GM06990 (cell line): ENCODE data around the gene SELENBP1.

ENCODE experiments used
- DNase-seq: peaks from one replicate; pipeline ENCODE4 v3.0.0-alpha.2; 2011; ENCODE audit not compliant: insufficient read length; ENCODE audit errors: extremely low read depth
- H3K27me3 ChIP-seq: replicated peaks from 2 replicates; pipeline ENCODE4 v1.6.0; 2011; ENCODE audit warnings: low read length; ENCODE audit not compliant: control insufficient read depth, insufficient read depth
- H3K36me3 ChIP-seq: 2 replicates; pipeline ENCODE4 v1.5.1; 2011; ENCODE audit warnings: low read length; ENCODE audit not compliant: control insufficient read depth, insufficient read depth
- H3K4me3 ChIP-seq: replicated peaks from 2 replicates; pipeline ENCODE4 v1.5.1; 2011; ENCODE audit warnings: low read depth, mild to moderate bottlenecking, control low read depth, low read length
- TF ChIP-seq, protein P1 (sequence below): IDR thresholded peaks from 2 replicates; pipeline ENCODE4 v1.5.1; 2011; ENCODE audit warnings: low read length, control low read depth, mild to moderate bottlenecking, inconsistent platforms; ENCODE audit not compliant: insufficient read depth, poor library complexity, severe bottlenecking

SELENBP1 gene

DNA sequence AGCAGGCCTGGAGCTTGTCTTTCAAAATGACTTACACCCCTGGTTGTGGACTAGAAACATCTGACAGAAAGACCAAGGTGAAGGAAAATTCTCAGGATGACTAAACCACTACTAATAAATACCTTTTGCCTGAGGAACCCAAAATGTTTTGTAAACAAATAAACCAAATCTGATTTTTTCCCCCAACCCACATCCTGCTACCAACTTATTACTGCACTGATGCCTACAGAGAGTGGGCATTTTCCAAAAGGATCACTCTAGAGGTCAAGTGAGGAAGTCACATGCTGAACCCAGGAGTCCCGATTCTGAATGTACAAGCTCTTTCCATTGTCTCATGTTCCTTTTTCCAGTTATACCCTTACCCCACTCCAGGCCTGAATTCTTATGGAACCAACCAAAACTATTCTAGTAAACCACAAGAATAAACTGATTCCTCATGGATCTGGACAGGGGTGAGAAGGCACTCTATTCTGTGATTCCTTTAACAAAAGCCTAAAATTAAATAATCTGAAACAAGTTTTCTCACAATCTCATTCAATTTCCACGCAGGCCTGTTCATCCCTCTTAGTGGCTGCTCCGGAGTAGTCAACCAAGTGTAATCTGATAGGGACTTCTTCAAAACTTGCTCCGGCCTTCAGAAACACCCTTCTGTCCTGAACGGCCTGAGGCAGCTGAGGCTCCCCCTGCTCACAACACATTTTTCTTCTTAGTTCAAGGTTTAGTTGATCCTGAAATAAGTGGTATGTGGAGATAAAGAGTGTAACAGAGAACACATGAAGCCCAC lies 46.7 kb downstream of the SELENBP1 start:
- H3K27me3 ChIP-seq = no peaks in the 10 kb centered on the region
- H3K4me3 ChIP-seq = peak overlapping the region; percentile 77
- H3K36me3 ChIP-seq = peaks cover 8% of the 10 kb centered on the region
- DNase-seq = no peak
- TF ChIP-seq, protein P1, sequence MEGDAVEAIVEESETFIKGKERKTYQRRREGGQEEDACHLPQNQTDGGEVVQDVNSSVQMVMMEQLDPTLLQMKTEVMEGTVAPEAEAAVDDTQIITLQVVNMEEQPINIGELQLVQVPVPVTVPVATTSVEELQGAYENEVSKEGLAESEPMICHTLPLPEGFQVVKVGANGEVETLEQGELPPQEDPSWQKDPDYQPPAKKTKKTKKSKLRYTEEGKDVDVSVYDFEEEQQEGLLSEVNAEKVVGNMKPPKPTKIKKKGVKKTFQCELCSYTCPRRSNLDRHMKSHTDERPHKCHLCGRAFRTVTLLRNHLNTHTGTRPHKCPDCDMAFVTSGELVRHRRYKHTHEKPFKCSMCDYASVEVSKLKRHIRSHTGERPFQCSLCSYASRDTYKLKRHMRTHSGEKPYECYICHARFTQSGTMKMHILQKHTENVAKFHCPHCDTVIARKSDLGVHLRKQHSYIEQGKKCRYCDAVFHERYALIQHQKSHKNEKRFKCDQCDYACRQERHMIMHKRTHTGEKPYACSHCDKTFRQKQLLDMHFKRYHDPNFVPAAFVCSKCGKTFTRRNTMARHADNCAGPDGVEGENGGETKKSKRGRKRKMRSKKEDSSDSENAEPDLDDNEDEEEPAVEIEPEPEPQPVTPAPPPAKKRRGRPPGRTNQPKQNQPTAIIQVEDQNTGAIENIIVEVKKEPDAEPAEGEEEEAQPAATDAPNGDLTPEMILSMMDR = no peak

DNA sequence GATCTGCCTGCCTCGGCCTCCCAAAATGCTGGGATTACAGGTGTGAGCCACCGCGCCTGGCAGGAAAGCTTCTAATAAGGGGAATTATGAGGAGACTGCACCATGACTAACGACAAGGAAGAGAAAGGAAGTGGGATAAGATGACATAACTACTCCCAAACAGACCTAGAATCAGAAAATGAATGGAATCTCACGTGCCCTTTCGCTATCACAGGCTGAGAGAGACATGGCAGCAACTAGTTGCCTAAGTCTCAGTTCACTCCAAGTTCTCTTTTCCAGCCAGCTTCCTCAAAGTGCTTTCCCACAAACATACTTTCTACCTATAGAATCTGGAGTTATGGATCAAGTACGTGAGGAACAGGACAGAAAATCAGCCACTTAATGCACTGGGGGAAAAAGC lies 47.3 kb downstream of the SELENBP1 start:
- Histone ChIP-seq H3K36me3 (peaks cover 8% of the 10 kb centered on the region), H3K27me3 (no peaks in the 10 kb centered on the region), H3K4me3 (no peak overlapping the region)
- no peak for DNase-seq
- TF ChIP-seq, protein P1 = no peak

DNA sequence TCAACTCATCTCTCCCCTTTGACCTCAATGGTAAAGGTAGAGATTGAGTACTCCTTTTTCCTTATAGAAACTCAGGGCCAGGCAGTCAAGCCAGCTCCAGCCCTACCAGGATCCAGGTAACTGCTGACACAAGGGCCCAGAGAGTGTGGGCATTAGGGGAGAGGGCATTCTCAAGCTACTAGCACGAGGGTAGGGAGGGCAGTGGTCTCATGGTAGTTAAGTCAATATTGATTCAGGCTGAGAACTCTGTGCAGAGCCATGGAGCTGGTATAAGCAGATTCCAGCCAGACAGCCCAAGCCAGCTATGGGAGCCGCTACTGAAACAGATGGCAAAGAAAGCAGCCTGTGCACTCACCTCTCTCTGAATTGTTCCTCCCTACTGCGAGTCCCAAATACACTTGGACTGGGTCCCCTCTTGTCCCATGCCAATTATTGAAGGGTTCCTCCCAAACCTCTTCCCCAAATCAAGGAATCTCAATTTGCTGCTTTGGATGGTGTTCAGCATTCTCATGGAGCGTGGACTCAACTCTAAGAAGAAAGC lies 48.0 kb downstream of the SELENBP1 start:
- no peak for DNase-seq
- H3K4me3 ChIP-seq = no peak overlapping the region
- TF ChIP-seq, protein P1 = no peak
- no peaks in the 10 kb centered on the region for H3K27me3 ChIP-seq
- H3K36me3 ChIP-seq = peaks cover 8% of the 10 kb centered on the region

DNA sequence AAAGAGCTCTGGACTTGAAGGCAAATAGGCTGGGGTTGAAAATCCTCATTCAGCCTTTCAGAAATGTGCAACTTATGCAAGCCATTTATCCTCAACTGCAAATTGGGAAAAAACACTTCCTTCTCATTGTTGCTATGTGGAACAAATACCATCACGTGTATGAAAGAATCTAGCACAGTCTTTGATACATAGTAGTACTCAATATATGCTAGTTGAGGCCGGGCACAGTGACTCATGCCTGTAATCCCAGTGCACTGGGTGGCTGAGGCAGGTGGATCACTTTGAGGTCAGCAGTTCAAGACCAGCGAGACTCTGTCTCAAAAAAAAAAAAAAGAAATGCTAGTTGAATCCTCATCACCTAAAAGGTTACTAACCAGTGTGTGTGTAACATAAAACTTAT lies 53.5 kb downstream of the SELENBP1 start:
- no peak for DNase-seq
- H3K27me3 ChIP-seq = no peaks in the 10 kb centered on the region
- no peak overlapping the region for H3K4me3 ChIP-seq
- H3K36me3 ChIP-seq = peaks cover 17% of the 10 kb centered on the region
- TF ChIP-seq, protein P1 = no peak

DNA sequence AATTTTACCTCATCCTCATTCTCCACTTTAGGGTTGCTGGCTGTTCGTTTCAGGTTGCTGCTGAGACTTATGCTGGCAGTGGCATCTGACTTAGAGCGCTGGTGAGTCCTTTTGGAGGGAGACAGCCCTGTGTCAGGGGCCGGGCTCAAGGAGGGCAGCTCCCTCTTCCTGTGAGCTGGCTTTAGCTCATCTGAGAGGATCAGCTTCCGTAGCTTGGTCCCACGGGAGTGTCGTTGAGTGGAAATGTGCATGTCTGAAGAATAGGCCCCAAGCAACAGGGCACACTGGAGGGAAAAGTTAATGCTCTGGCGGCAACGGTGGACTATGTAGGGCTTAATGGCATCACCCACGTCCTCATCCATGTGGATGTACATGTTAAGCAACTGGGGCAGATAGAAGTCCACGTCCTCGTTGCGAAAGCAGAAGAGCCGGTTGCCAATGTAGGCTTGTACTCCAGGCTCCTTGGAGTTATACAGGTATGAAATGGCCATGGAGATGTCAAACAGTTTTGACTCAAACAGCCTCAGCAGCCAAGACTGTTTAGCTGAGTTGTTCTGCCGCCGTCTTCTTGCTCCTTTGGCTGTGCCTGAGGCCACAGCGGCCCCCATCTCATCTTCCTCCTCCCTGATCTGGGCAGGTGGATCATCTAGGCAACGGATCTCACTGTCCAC lies 56.8 kb downstream of the SELENBP1 start:
- TF ChIP-seq, protein P1 = no peak
- Histone ChIP-seq H3K4me3 (no peak overlapping the region), H3K27me3 (no peaks in the 10 kb centered on the region), H3K36me3 (peaks cover 35% of the 10 kb centered on the region)
- DNase-seq = no peak
